Measurements from ENCODE around the gene PXYLP1. TPM values are rescaled to one million over a fixed set of nuclear protein-coding genes. Genes with fewer than 3 reads are reported as not detected.

Gene PXYLP1
- total RNA-seq, 1 donor from 2014 or later, result 28.2 TPM

DNA sequence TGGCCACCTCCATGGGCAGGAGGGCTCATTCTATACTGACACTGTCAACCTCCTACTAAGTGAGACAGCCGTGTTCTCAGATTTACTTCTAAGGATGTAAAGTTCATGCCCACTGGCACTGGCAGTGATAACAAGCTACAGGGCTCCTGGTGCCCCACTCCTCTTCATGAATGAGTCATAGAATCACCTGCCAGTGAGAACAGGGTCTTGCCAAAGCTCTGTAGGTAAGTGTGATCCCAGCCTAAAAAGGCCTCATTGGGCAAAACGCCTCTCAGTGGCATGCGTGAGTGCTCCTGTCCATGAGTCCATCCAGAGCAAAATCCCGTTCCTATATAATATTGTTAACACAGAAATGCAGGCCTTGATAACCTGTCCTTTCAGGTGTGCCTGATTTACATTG, 17.4 kb downstream of the PXYLP1 start:
- DNase-seq (ENCODE audit: low spot score), result no peak

DNA sequence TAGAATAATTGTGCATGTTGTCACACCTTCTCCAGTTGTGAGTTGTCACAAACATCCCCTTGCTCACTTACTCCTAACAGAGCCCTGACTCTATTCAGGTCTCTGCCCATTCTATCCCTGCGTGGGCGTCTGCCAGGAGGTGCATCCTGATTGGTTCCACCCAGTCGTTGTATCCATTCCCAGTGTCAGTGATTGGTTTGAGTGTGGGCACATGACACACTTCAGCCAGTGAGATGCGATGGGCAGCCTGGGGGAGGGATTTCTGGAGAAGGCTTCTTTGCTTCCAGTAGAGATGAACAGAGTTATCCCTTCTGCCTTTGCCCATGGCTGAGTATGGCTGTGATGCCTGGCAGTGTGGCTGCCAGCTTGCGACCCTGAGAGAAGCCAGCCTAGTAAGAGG, 18.7 kb downstream of the PXYLP1 start:
- no peak for DNase-seq (ENCODE audit: low spot score)

DNA sequence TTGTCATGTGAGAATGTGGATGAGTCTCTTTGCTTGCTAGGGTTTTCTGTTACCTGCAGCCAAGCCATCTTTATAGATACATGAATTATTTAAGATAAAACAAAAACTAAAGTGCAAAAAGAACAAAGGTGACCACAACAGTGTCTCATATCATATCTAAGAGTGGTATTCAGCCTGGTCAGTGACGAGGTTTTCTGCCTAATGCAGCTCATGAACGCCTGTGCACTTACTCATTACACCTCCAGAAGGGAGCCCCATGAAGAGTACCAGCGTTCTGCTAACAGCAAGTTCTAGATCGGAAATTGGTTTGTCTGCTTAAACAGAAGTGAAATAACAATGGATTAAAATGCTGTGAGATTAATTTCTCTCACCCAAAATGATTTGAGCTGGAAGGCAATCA, 19.2 kb downstream of the PXYLP1 start:
- DNase-seq (ENCODE audit: low spot score), result no peak

DNA sequence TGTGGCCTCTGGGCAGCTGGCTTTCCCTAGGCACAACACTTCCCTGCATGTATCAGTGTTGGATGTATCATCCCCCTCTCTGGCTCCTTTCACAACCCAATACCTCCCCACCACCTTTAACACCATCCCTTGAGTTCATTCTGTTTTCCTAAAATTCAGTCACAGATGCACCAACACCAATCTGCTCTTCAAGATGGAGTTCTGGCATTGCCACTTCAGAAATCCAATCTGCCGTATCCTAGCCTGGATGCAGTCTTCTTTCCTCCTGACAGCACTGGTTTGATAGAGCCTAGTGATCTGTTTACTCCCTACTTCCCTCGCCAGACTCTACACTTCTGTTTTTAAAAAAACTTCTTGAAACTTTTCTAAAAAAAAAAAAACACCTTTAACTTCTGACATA, 21.7 kb downstream of the PXYLP1 start:
- no peak for DNase-seq (ENCODE audit: low spot score)

DNA sequence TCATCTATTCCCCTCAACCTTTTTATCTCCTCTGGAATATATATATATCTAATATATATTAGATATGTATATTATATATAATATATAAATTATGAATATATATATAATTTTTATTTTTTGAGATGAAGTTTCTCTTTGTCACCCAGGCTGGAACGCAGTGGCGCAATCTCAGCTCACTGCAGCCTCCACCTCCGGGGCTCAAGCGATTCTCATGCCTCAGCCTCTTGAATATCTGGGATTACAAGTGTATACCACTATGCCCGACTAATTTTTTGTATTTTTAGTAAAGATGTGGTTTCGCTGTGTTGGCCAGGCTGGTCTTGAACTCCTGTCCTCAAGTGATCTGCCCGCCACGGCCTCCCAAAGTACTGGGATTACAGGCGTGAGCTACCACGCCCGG, 22.2 kb downstream of the PXYLP1 start:
- no peak for DNase-seq (ENCODE audit: low spot score)

DNA sequence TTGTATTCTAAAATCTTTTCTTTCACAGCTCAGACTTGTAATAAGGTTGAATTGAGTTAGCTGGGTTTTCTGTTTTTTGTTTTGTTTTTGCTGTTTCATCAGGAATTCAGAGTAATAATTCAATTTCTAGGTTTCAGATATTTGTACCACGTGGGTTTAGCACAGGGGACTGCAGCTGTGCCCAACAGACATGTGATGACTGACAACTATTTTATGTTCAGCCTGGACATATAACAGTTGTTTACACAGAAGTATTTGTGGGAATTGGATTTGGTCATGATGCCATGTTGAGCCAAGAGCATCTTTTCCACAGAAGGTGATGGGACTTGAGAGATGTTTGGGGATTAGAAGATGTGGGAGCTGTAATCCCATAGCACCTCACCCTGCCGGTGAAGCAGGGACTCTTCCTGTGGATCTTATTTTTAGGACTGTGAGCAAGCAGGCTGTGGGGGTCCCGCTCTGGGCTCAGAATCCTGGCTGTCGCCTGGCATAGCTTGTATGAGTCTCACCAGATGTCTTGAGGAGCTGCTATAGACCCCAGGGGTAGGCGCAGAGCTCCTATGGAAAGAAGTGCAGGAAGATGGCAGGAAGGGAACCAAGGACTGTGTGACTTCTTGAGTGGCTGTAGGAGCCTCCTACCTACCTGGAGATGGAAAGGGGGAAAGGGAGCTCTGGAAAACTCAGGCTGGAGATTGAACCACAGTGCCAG, 23.7 kb downstream of the PXYLP1 start:
- DNase-seq (ENCODE audit: low spot score), result no peak

DNA sequence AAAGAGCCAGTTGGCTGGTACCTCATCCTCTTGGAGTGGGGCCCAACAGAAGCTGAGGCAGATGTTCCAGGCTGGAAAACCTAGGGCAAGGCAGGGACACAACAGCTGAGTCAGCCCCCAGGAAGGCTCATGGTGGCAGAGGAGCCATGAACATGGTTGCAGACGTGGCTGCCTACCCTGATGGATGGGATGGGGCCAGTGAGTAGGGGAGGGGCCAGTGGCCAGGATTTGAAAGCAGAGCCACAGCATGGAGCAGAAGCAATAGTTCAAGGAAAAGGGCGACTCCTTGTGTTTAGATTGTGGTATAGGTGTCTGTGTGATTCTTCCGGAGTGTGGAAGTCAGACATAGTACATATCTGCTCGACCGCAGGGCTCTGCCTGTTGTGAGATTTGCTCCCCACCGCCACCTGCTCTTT, 24.2 kb downstream of the PXYLP1 start:
- no peak for DNase-seq (ENCODE audit: low spot score)

DNA sequence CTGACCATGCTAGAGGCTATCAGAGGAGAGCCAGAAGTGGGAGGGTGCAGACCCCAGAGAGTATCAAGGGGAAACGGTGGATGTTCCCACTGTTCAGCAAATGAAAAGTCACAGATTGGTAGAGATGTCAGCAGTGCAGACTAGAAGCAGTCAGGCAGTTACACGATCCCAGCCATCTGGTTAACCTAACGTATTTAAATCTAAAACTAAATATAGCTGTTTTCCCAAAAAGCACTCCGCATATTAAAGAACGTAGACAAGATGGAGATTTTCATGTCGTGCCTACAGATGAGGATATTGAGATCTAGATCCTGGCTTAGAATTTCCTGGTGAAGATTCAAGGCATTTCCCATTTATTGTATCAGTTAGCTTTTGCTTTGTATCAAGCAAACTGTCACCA, 25.2 kb downstream of the PXYLP1 start:
- no peak for DNase-seq (ENCODE audit: low spot score)

DNA sequence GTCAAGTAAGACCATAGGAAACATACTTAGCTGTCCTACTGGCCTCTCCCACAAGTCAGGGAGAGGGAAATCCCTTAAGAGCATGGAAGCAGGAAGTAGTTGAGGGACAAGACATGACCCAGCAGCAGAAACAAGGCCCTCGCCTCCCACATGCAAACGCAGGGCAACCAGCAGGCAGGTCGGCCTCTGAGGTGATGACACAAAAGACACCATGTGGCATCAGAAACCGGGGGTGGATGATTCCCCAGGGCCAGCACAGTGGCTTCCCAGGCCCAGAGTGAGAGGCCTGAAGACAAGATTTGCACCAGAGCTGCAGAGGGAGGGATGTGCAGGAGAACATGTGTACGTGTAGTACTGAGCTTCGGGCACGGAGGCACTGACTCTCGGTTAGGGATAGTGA, 26.3 kb downstream of the PXYLP1 start:
- DNase-seq (ENCODE audit: low spot score), result no peak

DNA sequence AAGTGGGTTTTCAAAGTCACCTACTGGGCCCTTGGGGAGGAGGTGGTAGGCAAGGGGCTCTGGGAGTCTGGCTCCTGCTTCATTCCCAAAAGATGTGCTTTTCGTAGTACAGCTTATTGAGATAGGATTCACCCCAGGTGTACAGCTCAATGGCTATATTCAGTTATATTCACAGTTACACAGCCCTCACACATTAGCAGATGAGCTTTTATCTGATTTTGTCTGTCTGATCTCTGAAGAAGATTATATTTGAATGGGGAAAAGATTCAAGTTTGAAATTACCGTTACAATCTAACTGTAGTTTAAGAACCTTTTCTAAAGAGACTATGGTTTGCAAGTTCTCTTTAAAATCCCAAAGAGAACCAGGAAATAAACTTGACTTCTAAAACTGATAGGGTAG, 27.3 kb downstream of the PXYLP1 start:
- DNase-seq (ENCODE audit: low spot score), result no peak

DNA sequence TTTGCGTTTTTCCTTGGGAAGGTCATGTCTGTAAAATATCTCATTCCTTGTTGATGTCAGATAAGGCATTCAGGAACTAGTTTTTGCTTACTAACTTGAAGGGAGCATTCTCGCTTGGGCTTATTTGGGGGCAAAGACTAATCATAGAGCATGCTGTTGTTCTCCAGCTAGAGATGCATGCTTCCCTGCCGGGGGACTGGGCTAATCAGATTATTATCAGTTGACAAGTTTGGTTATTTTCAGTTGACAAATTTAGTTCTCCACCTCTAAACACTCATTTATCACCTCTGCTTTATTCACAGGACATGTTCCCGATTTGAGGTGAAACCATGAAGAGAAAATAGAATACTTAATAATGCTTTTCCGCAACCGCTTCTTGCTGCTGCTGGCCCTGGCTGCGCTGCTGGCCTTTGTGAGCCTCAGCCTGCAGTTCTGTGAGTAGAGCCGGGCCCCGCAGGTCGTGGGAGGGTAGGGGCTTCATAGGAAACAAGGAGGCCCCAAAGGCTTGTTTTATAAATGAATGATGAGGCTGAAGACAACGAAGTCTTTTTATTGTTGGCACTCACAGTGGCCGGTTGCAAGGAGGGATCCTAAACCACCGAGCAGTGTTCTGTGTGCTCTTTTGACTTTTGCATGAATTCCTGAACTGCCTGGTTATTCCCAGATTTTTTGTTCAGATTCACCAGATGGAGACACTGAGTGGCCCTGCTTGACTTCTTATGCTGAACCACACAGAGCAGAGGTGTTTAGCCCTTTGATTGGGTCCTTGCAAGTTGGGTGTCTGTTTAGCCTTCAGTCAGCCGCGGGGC, 28.4 kb downstream of the PXYLP1 start:
- DNase-seq (ENCODE audit: low spot score), result no peak

DNA sequence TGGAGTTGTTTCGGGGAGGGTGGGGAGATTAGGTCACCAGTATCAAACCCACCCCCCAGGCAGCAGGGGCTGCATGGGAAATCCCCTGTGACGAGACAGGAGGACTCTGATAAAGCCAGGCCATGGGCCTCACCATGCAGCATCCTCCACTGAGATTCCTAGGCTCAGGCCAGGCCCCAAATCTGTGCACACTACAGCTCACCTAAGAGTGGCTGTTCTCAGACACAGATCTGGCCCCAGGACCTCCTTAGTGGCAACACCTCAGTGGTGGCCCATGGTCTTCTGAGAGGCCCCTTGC, 29.0 kb downstream of the PXYLP1 start:
- no peak for DNase-seq (ENCODE audit: low spot score)

DNA sequence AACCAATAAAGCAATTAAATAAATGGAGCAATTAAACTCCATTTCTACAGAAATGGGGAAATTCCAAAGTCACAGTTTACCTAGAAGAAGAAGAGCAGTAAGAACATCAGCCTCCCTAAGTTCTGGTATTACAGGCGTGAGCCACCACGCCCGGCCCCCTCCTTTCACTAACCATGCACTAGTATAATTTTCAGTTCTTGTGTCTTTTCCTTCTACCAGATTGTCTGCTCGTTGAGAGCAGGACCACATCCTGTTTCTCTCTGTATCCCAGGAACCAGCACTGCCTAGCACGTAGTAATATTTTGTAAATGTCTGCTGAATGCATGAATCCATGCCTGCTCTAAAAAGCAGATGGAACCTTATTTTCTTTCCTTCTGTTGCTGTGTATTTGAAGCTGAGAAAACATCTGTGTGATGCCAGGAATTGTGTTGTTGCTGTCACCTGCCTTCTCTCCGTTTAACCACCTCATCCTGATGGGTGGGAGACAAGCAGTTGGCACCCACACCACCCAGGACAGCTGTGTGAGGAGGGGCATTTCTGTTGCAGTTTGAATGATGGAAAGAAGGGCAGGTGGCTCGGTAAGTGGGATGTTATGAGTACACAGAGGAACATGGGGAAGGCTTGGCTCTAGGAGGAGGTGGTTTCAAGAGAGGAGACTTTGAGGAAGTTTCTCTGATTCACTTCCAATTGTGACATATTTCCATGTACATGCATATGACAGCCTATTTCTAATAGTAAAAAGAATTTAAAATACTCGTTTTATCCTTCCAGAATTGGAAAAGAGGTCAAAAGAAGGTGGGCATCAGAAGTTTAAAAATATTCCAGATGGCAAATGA, 30.1 kb downstream of the PXYLP1 start:
- DNase-seq (ENCODE audit: low spot score), result no peak

DNA sequence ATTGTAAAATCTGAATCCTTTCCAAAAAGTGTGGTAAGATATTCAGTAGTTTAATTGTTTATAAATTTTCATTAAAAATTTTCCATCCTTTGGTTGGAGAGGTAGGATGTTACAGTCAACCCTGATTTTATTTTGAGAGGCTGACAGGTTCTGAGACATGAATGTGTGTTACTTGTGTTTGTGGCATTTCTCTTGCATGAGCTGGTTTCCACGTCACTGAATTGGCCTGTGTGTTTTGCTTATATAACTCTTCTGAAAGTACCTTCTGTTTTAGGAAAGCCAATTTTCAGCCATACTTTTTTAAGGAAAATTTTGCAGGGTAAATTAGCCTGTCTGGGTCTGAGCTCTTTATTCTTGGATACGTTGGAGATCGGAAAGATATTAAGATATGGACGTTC, 30.7 kb downstream of the PXYLP1 start:
- no peak for DNase-seq (ENCODE audit: low spot score)

DNA sequence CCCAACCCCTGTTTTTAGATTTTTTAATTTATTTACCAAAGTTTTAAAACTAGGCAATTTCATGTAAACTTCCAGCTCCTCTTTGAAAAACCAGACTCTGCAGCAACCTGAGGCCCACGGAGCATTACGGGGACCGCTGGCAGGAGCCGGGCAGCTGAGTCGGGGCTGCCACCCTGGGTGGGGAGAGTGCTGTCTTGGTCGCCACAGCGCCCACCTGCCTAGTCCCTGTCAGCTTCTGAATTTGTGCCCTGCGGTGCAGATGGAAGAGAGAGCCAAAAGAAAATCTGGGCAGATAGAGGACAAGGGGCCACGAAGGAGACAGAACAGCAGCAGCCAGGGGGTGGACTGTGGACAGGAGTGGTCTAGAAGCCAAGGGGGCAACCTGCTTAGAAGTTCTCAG, 34.6 kb downstream of the PXYLP1 start:
- DNase-seq (ENCODE audit: low spot score), result no peak

DNA sequence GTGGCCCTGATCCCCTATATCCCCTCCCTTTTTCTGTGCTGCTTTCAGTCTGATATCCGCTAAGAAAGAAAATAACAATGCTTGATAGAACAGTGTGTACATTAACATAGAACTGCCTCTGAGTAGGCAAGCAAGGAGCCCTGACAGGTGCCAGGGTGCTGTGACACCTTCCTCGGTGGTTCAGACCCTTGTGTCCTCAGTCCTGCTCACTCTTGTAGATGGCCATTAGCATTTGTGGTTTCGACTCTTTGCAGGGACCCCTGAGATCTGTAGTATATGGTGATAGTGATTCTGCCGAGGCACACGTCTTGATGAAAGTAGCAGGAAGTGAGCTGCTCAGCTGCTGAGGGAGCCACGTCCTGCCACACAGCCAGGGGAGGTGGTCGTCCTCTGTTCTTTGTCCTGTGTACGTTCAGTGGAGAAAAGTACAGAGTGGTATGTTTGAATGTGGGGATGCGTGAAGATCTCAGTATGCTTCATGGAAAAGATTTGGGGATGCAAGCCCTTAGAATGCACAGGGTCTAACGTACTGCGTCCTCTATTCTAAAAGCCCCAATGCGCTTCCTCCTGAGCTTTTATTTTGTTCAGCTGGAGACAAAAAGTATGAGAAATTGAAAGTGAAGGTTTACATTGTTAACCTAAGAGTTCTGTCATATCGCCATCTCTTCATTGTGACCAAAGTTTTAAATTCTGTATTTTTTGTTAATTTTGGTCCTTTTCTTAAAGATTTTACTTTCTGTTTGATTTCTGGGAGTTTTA, 35.4 kb downstream of the PXYLP1 start:
- no peak for DNase-seq (ENCODE audit: low spot score)

DNA sequence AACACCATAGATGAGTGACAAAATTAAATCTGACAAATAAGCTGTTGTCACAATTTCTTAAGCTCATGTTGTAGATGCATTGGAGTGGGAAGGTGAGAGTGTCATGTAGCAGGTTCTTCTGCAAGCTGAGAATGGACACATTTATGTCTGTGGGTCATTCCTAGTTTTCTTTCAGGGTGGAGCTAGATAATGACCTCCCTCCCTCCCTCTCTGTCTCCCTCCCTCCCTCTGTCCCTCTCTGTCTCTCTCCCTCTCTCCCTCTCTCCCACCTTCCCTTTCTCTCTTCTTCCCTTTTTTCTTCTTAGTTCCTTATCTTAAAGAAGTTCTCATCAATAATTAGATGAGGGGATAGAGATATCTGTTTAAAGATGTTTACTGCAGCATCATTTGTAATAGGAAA, 36.0 kb downstream of the PXYLP1 start:
- no peak for DNase-seq (ENCODE audit: low spot score)

DNA sequence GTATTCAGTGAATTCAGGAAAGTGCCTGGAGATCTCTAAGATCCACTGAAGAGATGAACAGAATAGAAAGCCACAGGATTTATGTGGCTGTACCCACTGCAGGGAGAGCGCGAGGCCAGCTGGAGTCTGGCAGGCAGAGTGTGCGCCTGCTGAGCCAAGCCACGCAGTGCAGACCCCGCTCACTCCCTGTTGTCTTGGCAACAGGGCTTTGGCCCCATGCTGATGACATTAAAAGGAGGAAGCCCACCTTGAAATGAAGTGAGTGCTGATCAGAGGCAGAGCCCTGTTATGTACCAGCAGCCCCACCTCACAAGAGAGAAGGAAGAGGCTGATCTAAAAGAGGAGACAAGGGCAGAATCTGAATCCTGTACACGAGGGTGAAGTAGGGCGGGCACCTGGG, 36.7 kb downstream of the PXYLP1 start:
- DNase-seq (ENCODE audit: low spot score), result no peak

DNA sequence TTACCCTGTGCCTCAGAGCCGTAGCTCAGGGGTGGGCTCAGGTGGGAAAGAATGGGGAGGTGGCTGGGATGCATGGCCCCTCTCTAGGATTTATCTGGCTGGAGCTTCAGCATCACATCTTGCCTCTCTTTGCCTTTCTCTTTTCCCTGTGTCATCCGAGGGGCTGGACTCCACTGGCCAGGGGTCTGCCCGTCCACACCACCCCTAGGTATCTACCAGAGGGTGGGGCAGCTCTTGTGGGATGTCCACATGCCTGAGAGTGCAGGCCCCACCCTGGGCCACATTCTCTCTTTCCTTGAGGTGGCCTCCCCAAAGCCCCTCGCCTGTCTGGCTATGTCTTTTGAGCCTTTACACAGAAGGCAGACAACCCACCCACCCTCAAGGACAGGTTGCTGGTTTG, 37.2 kb downstream of the PXYLP1 start:
- DNase-seq (ENCODE audit: low spot score), result no peak

DNA sequence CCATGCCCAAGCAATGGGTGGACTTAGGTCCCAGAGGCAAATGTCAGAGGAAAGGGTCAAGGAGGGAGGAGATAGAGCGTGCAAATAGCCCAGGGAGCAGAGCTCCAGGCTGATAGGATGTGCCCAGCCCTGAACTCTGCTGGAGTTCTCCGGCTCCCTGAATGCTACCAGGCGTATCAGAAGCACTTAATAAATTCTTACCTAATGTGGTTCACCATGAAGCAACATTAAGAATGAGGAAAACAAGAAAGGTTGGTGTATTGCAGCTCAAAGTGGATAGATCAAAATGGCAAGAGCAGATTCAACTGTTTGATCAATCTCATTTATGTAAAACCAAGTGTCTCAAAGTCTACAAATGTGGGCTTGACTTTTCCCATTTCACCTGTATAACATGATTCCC, 38.3 kb downstream of the PXYLP1 start:
- DNase-seq (ENCODE audit: low spot score), result no peak

DNA sequence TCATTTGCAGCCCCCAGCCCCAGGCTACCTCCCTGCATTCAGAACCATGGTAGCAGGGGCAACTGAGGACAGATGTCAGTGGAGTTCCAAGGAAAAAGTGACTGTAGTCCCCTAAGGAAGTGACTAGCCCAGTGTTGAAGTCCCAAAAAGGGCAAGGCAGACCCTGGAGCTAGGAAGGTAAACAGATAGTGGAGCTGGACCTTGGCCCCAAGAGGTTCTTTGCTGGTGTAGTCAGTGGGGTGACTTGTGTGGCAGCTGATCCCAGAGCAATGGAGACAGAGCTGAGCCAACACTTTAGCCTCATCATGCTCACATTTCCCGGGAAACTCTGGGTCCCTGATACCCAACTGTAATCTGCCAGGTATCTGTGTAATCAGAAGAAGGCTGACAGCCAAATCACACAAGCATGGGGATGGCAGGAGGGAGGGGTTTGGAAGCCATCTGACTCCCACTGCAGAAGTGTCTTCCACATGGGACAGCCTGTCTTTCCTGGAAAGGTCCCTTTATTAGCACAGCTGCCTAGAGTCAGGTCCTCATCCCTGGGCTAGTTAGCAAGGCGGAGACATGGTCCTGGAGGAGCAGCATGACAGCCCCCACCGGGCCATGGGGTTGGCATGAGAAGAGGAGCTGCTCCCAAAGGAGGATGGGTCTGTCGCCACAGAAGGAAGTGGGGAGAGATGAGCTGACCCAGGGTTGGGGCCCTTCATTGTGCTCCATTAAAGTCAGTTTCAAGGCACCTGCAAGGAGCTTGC, 39.8 kb downstream of the PXYLP1 start:
- DNase-seq (ENCODE audit: low spot score), result no peak

Measured in umbilical cord (tissue), 2 donors.